SK-N-SH treated with all-trans-retinoic acid at 6 μM for 48 hours (cell line): ENCODE results near the gene RASD1.

Experiments
- ATAC-seq: fragments of 200-7000 bp; cut with Tn5 transposase; 3 replicates; pipeline ENCODE4 v1.9.1; 2020; ENCODE audit warnings: mild to moderate bottlenecking, moderate library complexity
- ARNTL ChIP-seq: fragments of 450-650 bp; formaldehyde crosslinking; IDR thresholded peaks from 2 replicates; pipeline ENCODE4 v1.5.0; 2020; ENCODE audit warnings: low read depth, mild to moderate bottlenecking, moderate library complexity, borderline replicate concordance
- BACH2 ChIP-seq: fragments of 250-450 bp; sonication (Bioruptor Pico); IDR thresholded peaks from 2 replicates; pipeline ENCODE4 v1.9.0; 2021; ENCODE audit warnings: mild to moderate bottlenecking, borderline replicate concordance
- CREB5 ChIP-seq: fragments of 250-450 bp; sonication (Bioruptor Pico); IDR thresholded peaks from 2 replicates; pipeline ENCODE4 v1.5.1; 2020; ENCODE audit warnings: low read depth, mild to moderate bottlenecking, moderate library complexity
- CSDC2 ChIP-seq: fragments of 250-450 bp; sonication (Bioruptor Pico); IDR thresholded peaks from 2 replicates; pipeline ENCODE4 v1.5.0; 2020; ENCODE audit warnings: mild to moderate bottlenecking, moderate library complexity
- ESRRG ChIP-seq: fragments of 250-450 bp; sonication (Bioruptor Pico); IDR thresholded peaks from 2 replicates; pipeline ENCODE4 v1.6.1; 2021; ENCODE audit warnings: mild to moderate bottlenecking
- GLIS3 ChIP-seq: fragments of 250-450 bp; sonication (Bioruptor Pico); IDR thresholded peaks from 2 replicates; pipeline ENCODE4 v1.5.0; 2020; ENCODE audit warnings: mild to moderate bottlenecking, moderate library complexity
- ISL1 ChIP-seq: fragments of 250-450 bp; sonication (Bioruptor Pico); IDR thresholded peaks from 2 replicates; pipeline ENCODE4 v2.1.2; 2022; ENCODE audit warnings: mild to moderate bottlenecking, moderate library complexity
- OSR1 ChIP-seq: fragments of 250-450 bp; sonication (Bioruptor Pico); IDR thresholded peaks from 2 replicates; pipeline ENCODE4 v1.8.0; 2022; ENCODE audit warnings: moderate library complexity, mild to moderate bottlenecking, inconsistent platforms
- POU6F1 ChIP-seq: fragments of 250-450 bp; sonication (Bioruptor Pico); IDR thresholded peaks from 2 replicates; pipeline ENCODE4 v1.8.0; 2021; ENCODE audit warnings: low read depth, mild to moderate bottlenecking, moderate library complexity, borderline replicate concordance
- PPARA ChIP-seq: fragments of 250-450 bp; sonication (Bioruptor Pico); IDR thresholded peaks from 2 replicates; pipeline ENCODE4 v1.5.0; 2020; ENCODE audit warnings: mild to moderate bottlenecking, borderline replicate concordance
- RARB ChIP-seq: fragments of 250-450 bp; sonication (Bioruptor Pico); IDR thresholded peaks from 2 replicates; pipeline ENCODE4 v1.8.0; 2021; ENCODE audit warnings: mild to moderate bottlenecking, moderate library complexity
- SNAI2 ChIP-seq: fragments of 250-450 bp; sonication (Bioruptor Pico); IDR thresholded peaks from 2 replicates; pipeline ENCODE4 v1.5.0; 2020; ENCODE audit warnings: mild to moderate bottlenecking, moderate library complexity
- TCF4 ChIP-seq: fragments of 250-450 bp; sonication (Bioruptor Pico); IDR thresholded peaks from 2 replicates; pipeline ENCODE4 v1.8.0; 2021; ENCODE audit warnings: mild to moderate bottlenecking, moderate library complexity, borderline replicate concordance
- TOX ChIP-seq: fragments of 250-450 bp; sonication (Bioruptor Pico); IDR thresholded peaks from 2 replicates; pipeline ENCODE4 v1.8.0; 2021; ENCODE audit warnings: mild to moderate bottlenecking, moderate library complexity, borderline replicate concordance
- ZC3H10 ChIP-seq: fragments of 250-450 bp; sonication (Bioruptor Pico); IDR thresholded peaks from 2 replicates; pipeline ENCODE4 v1.5.1; 2021; ENCODE audit warnings: mild to moderate bottlenecking, moderate library complexity
- ZFP3 ChIP-seq: fragments of 250-450 bp; sonication (Bioruptor Pico); IDR thresholded peaks from 2 replicates; pipeline ENCODE4 v1.5.0; 2020; ENCODE audit warnings: mild to moderate bottlenecking, moderate library complexity
- ZFP30 ChIP-seq: fragments of 450-650 bp; formaldehyde crosslinking; IDR thresholded peaks from 2 replicates; pipeline ENCODE4 v1.5.0; 2022; ENCODE audit warnings: mild to moderate bottlenecking, moderate library complexity
- ZNF565 ChIP-seq: fragments of 450-650 bp; formaldehyde crosslinking; conservative IDR thresholded peaks from 2 replicates; pipeline ENCODE4 v1.5.0; 2020; ENCODE audit warnings: low read depth, mild to moderate bottlenecking, moderate library complexity
- ZNF70 ChIP-seq: fragments of 450-650 bp; formaldehyde crosslinking; IDR thresholded peaks from 2 replicates; pipeline ENCODE4 v1.5.0; 2020; ENCODE audit warnings: mild to moderate bottlenecking, moderate library complexity
- ZNF8 ChIP-seq: fragments of 450-650 bp; formaldehyde crosslinking; IDR thresholded peaks from 2 replicates; pipeline ENCODE4 v1.5.0; 2020; ENCODE audit warnings: mild to moderate bottlenecking, moderate library complexity
- TF ChIP-seq, protein P1 (sequence below): fragments of 250-450 bp; sonication (Bioruptor Pico); IDR thresholded peaks from 2 replicates; pipeline ENCODE4 v1.8.0; 2020; ENCODE audit warnings: mild to moderate bottlenecking, moderate library complexity, borderline replicate concordance
- TF ChIP-seq, protein P2 (sequence below): fragments of 250-450 bp; sonication (Bioruptor Pico); IDR thresholded peaks from 2 replicates; pipeline ENCODE4 v1.5.0; 2020; ENCODE audit warnings: mild to moderate bottlenecking, moderate library complexity

RASD1 gene

DNA sequence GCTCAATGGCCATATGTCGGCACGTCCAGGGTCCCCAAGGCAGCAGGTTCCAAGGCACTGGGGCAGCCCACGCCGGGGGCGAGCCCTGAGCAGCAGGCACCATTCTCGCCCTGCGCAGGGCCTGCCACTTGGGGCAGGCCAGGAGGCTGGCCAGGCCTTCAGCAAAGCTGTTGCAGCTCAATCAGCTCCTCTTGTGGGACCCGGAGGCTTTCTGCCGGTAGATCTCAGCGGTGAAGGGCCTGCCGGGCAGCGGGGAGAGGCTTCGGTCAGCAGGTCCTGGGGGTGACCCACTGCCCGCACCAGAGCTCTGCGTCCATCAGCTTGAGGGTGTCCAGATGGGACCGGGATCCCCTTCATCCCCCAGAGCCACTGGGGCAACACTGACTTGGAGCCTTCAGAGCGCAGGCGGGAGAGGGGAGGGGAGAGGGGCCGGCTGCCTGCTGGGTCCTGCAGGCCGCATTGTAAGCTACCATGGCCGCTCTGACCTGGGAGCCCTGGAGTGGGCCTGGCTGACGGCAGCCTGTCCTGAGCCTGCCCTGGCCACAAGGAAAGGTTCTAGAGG is 9.5 kb upstream of the RASD1 start:
- no peak for ATAC-seq
- no peak for TF ChIP-seq ESRRG
- TF ChIP-seq TCF4 = no peak
- no peak for TF ChIP-seq ARNTL (CRISPR knock-in tag)
- no peak for TF ChIP-seq BACH2 (CRISPR knock-in tag)
- no peak for TF ChIP-seq TOX (CRISPR knock-in tag)
- TF ChIP-seq ZC3H10 (CRISPR knock-in tag) = no peak
- TF ChIP-seq RARB = no peak
- TF ChIP-seq ZNF565 (CRISPR knock-in tag) = no peak
- TF ChIP-seq SNAI2 (CRISPR knock-in tag) = no peak

DNA sequence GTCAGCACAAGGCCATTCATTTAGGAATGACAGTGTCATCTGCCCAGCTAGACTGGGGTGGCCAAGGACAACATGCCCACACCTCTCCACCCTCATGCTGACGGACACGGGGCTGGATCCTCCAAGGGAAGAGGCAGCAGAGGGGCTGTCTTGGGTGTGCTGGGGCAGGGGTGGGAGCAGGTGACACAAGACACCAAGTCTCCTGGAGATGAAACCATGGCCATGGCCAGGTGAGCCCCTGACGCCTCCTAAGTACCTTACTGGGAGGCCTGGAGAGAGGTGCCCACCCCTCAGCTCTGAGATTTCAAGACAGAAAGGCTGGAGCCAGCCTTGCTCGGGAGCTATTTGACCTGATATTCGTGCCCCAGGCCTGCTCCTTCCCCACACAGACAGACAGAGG is 9.0 kb upstream of the RASD1 start:
- TF ChIP-seq ESRRG = no peak
- no peak for ATAC-seq

GRCh38 chr17:17504341-17505140 is 8.3 kb upstream of the RASD1 start:
- ATAC-seq = no peak
- TF ChIP-seq ZFP3 (no peak), CREB5 (CRISPR knock-in tag) (no peak), CSDC2 (CRISPR knock-in tag) (no peak), PPARA (CRISPR knock-in tag) (no peak), ISL1 (CRISPR knock-in tag) (no peak), ZNF565 (CRISPR knock-in tag) (no peak), GLIS3 (CRISPR knock-in tag) (no peak), POU6F1 (CRISPR knock-in tag) (no peak), TCF4 (no peak), ESRRG (no peak), ZFP30 (no peak), SNAI2 (CRISPR knock-in tag) (no peak), OSR1 (CRISPR knock-in tag) (no peak), ZNF70 (CRISPR knock-in tag) (no peak)
- TF ChIP-seq, protein P1, sequence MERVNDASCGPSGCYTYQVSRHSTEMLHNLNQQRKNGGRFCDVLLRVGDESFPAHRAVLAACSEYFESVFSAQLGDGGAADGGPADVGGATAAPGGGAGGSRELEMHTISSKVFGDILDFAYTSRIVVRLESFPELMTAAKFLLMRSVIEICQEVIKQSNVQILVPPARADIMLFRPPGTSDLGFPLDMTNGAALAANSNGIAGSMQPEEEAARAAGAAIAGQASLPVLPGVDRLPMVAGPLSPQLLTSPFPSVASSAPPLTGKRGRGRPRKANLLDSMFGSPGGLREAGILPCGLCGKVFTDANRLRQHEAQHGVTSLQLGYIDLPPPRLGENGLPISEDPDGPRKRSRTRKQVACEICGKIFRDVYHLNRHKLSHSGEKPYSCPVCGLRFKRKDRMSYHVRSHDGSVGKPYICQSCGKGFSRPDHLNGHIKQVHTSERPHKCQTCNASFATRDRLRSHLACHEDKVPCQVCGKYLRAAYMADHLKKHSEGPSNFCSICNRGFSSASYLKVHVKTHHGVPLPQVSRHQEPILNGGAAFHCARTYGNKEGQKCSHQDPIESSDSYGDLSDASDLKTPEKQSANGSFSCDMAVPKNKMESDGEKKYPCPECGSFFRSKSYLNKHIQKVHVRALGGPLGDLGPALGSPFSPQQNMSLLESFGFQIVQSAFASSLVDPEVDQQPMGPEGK = no peak
- TF ChIP-seq, protein P2, sequence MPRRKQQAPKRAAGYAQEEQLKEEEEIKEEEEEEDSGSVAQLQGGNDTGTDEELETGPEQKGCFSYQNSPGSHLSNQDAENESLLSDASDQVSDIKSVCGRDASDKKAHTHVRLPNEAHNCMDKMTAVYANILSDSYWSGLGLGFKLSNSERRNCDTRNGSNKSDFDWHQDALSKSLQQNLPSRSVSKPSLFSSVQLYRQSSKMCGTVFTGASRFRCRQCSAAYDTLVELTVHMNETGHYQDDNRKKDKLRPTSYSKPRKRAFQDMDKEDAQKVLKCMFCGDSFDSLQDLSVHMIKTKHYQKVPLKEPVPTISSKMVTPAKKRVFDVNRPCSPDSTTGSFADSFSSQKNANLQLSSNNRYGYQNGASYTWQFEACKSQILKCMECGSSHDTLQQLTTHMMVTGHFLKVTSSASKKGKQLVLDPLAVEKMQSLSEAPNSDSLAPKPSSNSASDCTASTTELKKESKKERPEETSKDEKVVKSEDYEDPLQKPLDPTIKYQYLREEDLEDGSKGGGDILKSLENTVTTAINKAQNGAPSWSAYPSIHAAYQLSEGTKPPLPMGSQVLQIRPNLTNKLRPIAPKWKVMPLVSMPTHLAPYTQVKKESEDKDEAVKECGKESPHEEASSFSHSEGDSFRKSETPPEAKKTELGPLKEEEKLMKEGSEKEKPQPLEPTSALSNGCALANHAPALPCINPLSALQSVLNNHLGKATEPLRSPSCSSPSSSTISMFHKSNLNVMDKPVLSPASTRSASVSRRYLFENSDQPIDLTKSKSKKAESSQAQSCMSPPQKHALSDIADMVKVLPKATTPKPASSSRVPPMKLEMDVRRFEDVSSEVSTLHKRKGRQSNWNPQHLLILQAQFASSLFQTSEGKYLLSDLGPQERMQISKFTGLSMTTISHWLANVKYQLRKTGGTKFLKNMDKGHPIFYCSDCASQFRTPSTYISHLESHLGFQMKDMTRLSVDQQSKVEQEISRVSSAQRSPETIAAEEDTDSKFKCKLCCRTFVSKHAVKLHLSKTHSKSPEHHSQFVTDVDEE (CRISPR knock-in tag) = no peak

DNA sequence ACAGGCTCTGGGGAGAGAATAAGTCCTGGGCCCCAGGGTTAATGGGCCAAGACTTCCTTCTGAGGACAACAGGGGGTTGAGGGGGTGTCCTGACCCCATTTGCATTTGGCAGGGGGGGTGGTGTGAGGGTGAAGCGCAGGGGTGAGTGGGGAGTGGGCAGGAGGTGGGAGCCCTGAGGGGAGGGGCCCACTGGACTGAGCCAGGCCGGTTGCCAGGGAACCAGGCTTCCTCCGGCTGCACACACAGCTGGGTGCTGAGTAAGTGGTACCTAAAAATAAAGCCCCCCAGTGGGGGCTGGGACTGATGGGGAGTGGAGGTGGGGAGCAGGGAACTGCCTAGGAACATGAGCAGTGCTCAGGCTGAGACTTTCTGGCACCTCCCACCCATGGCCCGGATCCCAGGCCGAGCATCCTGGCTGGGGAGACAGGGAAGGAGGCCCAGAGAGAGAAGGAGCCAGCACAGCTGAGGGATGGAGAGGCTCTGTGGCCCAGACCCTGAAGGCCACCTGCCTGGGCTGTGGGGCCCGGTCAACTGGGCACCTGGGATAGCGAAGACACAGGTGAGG is 7.5 kb upstream of the RASD1 start:
- ATAC-seq = no peak
- TF ChIP-seq ESRRG = no peak
- no peak for TF ChIP-seq GLIS3 (CRISPR knock-in tag)
- TF ChIP-seq OSR1 (CRISPR knock-in tag) = no peak
- TF ChIP-seq RARB = no peak
- no peak for TF ChIP-seq ZNF8
- TF ChIP-seq ZFP3 = no peak
- TF ChIP-seq, protein P2 (CRISPR knock-in tag) = no peak
